ENCODE data around the gene OAS2.

The OAS2 gene

DNA sequence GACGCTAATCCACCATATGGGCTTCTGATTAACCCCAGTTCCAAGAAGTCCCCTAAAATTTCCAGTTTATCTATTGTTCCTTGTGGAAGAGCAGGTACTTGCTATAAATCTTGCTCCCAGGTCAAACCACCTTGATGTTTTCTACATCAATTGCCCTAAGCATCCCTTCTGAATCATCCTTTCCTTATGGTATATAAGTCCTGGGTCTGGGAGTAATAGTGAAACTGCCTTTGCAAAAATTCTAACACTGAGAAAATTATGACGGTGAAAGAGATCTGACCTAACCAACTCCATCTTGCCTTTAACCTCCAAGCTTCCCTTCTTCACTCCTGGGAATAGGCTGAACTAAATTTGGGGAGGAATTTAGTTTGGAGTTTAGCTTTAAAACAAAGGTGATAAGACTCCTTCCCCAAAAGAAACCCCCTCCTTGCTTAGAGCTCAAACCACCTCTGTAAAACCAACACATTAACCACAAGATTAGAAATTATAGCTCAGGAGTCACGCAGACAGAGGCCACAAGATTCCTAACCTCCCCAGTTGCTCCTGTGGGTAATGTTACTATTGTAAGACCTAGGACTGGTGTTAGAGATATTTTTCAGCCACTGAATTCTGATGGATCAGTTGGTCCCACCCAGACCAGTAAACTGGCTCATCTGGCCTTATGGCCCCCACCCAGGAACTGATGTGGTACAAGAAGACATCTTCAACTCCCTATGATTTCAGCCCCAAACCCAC is 44.4 kb downstream of the OAS2 start:
- no peak for DNase-seq (ENCODE audit: low read depth)

DNA sequence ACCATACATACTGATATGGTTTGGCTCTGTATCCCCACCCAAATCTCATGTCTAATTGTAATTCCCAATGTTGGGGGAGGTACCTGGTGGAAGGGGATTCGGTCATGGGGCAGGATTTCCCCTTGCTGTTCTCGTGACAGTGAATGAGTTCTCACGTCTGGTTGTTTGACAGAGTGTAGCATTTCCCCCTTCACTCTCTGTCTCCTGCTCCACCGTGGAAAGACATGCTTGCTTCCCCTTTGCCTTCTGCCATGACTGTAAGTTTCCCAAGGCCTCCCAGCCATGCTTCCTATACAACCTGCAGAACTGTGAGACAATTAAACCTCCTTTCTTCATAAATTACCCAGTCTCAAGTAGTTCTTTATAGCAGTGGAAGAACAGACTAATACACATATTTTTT is 49.4 kb downstream of the OAS2 start:
- no peak for DNase-seq (ENCODE audit: low read depth)

DNA sequence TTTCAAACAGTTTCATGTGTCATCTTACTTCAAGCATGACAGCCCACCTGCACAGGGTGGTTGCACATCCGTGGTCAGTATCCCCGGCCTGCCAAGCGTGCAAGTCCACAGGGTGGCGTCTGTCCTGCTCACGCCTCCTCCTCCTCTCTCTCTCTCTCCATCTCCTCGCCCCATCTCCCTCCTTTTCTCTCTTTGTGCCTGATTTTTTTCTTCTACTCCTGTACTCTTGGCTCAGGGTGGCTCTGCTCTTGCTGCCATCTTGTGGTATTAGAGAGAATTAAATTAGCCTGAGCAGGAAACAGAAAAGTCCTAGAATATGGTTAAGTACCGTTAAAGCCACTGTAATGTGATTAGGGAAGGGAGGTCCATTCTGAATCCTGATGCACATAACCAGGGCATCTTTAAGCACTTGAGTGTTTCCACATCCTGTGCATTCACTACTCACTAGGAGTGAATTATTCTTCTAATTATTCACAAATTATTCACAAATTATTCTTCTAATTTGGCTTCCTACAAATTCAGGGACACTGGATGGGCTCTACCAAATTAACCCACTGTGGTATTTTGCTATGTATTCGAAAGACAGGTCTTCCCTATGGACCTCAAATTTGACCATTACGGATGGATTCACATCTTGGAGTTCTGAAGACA is 52.7 kb downstream of the OAS2 start:
- no peak for DNase-seq (ENCODE audit: low read depth)

DNA sequence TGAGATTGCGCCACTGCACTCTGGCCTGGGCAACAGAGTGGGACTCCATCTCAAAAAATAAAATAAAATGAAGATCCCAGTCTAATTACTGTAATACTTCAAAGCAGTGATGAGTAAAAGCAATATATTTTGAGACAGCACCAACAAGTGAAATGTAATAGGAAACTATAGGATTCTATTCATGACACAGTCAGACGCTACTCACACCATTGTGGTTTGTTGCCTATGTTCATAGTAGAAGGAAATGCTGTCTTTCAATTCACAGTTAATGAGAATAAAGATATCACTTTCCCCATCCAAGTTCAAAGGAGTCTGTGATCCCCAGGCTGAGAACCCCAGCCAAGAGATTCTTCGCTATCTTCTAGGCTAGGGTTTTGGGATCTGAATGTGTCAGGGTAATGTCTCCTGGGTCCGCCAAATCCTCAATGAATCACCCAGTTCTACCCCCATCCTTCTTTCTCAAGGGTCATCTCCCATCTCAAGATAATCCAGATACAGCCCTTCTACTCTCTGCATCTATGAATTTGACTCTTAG is 61.7 kb downstream of the OAS2 start:
- DNase-seq (ENCODE audit: low read depth) = no peak

DNA sequence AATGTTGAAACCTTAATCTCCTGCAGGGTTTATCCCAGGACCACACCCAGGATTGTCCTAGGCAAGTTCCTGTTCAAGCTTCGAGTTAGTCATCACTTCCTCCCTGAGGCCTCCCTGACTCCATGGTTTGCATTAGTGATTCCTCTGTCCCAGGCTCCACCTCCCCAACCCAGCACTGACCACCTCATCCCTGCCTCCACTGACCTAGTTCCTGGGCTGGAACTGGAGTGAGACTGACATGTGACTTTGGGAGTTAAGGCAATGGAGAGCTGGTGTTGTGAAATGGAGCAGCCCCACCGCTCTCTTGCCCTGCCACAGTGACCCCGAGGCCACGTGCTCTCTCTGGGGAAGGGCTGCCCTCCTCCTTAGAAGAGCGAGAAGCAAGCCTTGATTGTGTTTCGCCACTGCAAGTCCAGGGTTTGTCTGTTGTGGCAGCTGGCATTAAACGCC is 62.4 kb downstream of the OAS2 start:
- no peak for DNase-seq (ENCODE audit: low read depth)

DNA sequence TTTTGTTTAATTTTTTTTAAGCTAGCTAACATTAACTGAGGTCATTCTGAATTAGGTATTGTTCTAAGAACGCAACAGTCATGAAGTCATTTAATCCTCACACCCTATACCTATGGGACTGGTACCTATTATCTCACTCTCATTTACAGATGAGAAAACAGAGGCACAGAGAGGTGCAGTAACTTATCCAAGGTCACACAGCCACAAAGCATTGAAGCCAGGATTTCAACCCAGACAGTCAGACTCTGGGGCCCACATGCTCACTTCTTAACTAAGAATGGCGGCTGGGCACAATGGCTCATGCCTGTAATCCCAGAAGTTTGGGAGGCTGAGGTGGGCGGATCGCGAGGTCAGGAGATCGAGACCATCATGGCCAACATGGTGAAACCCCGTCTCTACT is 63.2 kb downstream of the OAS2 start:
- no peak for DNase-seq (ENCODE audit: low read depth)

DNA sequence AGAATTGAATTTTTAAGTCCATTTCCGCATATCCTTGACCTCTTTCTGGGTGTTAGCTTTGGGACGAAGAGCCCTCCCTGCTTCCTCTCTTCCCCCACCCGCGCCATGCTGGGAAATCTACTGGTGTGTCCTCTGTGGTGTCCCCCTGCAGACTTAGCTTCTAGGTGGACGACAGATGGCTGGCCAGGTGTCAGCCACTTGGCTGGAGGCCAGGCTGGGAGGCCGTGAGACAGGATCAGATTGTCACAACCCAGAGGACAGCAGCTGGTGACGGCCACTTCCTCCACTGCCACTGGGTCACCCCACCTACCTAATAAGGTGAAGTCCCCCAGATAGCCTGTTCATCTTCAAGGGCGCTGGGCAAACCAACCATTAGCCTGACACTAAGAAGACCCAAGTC is 64.9 kb downstream of the OAS2 start:
- DNase-seq (ENCODE audit: low read depth) = no peak

DNA sequence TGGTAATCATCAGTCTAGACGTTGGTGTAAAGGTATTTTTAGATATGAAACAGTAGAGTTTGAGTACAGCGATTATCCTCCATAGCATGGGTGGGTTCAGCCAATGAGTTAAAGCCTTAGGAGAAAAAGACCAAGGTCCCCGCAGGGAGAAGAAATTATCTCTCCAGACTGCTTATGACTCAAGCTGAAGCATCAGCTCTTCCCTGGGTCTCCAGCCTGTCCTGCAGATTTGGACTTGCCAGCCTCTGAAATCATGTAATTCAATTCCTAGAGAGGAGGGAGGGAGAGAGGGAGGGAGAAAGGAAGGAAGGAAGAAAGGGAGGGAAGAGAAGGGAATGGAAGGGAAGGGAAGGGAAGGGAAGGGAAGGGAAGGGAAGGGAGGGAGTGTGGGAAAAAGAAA is 66.2 kb downstream of the OAS2 start:
- DNase-seq (ENCODE audit: low read depth) = no peak

DNA sequence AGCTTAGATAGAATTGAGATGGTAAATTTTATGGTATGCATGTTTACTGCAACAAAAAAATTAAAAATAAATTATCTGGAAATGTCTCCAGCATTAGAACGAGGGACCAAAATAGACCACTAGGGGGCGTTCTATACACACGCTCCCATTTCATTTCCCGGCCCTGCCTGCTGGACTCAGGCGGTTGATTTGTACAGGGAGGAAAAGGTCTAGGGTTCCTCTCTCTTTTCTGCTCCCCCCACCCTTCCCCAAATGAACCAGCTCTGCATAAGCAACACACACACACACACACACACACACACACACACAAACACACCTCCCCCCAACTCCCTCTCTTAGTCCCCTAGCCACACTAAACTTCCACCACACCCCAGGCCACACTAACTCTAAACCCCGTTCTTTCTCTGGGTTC is 70.4 kb downstream of the OAS2 start:
- peak; percentile 27 for DNase-seq (ENCODE audit: low read depth)

DNA sequence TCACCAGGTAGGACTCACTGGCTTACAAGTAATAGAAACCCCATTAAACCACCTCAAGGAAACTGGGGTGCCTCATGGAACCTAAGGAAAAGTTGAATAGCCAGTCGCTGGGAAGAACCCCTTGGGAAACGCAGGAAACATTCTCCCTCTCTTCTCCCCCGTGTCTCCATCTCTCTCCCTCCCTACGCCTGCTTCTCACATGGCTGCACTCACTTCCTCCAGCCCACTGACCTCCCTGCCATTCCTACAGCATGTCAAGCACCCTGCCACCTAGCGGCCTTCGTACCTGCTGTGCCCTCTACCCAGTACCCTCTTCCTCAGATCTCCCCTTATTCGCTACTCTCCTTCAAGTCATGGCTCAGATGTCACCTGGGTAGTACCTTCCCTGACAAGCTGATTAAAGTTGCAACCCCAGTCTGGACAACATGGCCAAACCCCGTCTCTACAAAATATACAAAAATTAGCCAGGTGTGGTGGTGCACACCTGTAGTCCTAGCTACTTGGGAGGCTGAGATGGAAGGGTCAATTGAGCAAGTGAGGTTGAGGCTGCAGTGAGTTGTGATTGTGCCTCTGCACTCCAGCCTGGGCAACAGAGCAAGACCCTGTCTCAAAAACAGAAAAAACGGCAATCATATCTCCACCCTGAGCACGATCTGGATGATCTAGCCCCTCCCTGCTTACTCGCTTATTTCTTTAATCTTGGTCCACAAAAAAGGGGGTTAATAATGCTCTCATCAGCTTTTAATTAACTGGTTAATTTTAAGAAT is 71.8 kb downstream of the OAS2 start:
- DNase-seq (ENCODE audit: low read depth) = no peak

DNA sequence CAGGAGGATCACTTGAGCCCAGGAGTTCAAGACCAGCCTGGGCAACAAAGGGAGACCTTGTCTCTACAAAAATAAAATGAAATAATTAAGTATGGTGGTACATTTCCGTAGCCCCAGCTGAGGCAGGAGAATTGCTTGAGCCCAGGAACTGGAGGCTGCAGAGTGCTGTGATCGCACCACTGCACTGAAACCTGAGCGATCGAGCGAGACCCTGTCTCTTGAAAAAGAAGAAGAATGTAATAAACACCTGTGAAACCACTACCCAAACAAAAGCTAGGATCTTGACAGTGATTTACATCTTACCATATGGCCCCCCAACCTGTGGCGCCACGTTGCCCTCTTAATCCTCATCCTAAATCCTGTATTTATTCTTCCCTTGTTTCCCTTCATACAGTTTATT is 72.5 kb downstream of the OAS2 start:
- DNase-seq (ENCODE audit: low read depth) = no peak

DNA sequence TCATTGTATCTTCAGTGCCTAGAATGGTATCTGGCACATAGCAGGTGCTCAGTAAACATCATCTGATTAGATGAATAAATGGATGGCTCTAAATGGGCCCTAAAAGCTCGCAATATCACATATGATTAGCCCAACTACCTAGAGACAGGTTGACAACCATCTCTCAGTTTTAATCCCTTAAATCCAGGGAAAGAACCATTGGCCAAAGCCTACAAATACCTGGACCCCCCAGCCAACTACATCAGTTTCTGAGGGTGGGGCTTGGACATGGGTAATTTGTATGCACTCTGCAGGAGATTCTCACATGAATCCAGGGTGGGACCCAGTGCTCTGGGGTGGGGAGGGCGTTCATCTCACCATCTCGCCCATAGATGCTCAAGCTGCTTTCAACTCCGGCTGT is 73.4 kb downstream of the OAS2 start:
- DNase-seq (ENCODE audit: low read depth) = no peak

DNA sequence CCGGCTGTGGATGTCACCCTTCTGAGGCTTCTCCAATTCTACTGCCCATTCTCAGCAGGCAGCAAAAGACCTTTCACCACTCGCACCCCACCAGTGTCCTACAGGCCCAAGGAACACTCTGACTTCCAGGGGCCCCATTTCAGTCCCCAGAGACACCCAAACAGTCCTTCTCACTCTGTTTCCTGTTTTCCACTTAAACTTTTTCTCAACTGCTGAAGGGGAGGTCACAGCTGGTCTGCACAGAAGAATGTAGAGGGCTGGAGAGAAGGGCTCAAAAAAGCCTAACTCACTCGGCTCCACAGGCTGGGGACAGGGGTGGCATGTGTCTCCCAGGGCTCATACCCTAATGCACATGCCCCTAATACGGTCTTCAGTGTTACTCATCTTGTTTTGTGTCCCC is 74.0 kb downstream of the OAS2 start:
- DNase-seq (ENCODE audit: low read depth) = no peak

DNA sequence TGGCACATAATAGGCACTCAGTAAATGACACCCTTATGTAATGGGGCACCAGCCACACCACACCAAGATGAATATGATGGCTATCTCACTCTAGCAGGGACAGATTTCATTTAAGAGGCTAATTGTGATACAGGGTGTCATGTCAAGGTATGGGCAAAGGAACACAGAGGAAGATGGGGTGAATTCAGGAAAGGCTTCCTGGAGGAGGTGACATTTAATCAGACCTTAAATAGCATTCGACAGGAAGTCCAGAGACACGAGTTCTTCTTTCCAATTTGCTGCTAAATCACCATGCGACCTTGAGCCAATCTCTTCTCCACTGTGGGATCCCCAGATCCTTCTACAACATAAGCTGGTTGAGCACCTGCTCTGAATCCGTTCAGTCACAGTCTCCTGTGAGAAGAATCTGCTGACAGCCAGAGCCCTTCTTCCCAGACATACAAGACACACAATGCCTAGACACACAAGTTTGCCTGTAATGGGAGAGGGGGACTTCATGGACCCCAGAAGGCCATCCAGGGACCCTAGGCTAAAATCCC is 76.7 kb downstream of the OAS2 start:
- no peak for DNase-seq (ENCODE audit: low read depth)

DNA sequence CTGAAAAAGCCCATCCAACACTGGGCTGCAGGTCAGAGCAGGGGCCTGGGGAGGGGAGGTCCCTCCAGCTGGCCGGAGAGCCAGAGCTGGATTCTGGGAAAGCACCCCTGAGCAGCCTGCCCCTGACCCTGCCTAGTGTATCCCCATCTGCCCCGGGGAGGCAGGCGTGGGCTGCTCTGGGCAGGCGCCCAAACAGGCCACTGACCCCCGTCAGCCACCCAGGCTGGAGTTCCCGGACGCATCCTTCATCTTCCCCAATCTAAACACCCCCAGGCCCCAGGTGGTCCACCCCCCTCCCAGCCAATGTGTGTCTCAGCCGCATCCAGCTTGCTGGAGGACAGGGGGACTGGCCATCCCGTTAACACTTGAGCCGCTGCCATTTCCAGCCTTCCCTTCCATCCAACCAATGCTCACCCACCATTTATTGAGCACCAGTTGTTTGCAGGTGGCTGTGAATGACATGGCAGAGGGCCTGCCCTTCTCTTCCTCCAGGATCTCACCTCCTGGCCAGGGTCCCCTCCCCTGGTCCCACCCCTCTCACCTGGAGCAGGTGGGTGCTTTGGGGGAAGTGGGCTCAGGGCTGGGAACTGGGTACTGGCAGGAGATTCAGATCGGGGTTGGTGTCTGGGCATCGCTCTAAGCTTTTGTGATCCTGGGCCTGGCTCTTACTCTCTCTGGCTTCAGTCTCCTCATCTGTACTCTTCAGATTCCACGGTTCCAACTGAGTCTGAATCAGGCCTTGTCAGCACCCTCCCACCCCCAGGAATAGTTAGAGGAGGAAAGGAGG is 77.5 kb downstream of the OAS2 start:
- no peak for DNase-seq (ENCODE audit: low read depth)

DNA sequence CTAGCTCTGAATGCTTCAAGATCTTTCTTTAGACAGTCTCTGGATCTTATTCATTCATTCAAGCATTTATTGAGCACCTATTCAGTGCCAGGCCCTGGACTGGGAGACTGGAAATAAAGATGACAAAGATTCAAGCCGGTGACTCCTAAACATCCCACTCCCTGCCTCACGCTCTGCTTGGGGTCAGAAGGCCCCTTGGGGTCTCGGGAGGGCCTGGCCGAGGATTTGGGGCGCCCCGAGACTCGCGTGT is 78.0 kb downstream of the OAS2 start:
- DNase-seq (ENCODE audit: low read depth) = no peak

DNA sequence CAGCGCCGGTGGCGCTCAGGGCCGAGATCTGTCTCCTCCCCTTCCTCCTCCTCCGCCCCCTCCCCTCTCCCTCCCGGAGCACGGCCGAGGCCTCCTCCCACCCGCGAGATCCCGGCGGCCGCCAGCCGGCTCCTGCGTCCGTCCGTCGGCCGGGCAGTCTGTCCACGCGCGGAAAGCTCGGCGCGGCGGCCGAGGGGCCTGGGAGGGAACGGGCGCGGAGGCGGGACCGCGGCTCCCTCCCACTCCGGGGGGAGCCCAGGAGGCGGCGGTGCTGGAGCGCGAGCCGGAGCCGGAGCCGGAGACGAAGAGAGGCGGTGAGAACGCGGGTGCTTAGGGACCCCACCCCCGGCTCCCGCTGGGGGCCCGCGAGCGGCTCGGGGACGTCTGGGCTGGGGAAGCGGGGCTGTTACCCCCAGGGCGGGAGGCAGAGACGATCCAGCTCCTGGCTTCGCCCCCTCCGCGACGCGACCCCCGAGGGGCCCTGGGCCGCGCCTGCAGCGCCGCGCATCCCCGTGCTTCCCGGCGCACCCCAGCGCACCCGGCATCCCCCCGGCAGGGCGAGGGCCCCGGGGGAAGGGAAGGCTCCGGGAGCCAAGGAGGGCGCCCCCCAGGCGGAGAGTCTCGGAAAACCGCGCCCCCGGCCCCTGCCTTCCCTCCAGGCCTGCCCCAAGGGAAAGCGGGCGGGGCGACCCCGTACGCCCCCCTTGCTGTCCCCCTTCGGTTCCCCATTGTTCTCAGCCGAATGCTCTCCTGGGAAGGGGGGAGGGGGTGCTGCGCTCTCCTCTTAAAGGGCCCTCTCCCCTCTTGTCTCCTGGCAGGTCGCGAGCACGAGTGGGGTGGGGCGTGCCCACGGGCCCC is 78.5 kb downstream of the OAS2 start, which contains the start of gene DTX1:
TSS of gene DTX1 (plus strand) at position 100 of the 858 bp plus-strand sequence. CDS start 1,463 bp downstream, outside the sequence.
- peak; percentile 15 for DNase-seq (ENCODE audit: low read depth)

DNA sequence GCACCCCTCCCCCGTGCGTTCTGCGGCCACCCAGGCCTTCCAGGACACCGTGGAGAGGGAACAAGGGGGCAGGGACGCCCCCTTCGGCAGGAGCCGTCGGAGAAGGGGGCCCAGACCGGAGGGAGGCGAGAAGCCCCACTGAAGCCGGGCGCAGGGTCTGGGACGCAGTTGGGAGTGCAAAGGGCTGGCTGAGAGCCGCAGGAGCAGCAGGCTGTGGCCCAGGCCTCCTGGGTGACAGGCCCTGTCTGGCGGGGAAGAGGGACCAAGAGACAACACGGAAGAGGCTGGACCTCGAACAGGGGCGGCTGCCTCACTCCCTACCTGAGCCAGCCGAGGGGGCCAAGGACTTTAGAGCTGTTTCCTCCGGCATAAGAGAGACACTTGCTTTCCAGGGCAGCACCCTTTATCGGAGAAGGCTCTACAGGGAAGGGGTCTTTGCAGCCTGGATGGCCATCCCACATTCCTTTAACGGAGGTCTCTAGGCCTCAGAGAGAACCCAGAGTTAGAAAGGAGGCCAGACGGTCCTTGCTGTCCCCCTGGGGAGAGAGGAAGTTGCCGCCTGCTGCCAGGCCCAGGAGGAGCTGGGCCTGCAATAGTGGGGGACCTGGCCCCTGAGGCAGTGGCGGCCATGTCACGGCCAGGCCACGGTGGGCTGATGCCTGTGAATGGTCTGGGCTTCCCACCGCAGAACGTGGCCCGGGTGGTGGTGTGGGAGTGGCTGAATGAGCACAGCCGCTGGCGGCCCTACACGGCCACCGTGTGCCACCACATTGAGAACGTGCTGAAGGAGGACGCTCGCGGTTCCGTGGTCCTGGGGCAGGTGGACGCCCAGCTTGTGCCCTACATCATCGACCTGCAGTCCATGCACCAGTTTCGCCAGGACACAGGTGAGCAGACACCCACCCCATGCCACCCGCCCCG is 79.5 kb downstream of the OAS2 start:
- DNase-seq (ENCODE audit: low read depth) = no peak

DNA sequence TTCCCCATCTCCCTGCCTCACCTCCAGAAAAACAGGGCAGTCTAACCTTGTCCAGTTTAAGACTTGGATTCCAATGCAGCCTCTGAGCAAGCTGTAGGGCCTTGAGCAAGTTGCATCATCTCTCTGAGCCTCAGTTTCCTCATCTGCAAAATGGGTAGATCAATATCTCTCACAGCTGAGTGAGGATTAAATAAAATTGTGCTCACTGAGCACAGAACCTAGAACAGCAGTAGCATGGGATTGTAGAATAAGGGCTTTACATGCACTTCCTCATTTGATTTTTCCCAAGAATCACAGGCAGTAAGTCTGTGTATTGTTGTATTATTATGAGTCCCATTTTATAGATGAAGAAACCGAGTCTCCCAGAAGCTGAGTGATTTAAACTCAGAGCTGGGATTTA is 80.2 kb downstream of the OAS2 start:
- no peak for DNase-seq (ENCODE audit: low read depth)

DNA sequence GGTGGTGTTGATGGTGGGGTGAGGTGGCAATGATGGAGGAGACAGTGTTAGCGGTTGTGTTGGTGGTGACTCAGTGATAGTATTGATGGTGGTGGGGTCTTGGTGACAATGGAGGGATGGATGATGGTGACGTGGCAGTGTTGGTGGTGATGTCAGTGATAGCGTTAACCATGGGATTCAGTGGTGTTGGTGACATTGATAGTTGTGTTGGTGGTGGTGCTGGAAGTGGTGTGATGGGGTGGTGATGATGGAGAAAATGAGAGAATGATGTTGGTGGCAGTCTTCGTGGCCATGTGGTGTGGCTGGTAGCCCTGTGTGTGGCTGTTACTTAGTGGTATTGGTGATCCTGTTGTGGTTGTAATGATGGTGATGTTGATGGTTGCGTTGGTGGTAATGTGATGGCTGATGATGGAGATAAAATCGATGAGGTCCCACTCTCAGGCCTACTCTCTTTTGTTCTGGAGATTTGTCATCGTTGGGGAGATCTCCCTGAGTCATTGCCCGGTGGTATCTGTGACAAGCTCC is 80.8 kb downstream of the OAS2 start:
- DNase-seq (ENCODE audit: low read depth) = no peak
